DMS153 (cell line): ENCODE data around the gene DLST.

Experiments used
- DNase-seq: peaks from one replicate; lab custom pipeline; 2025; lab: John Stamatoyannopoulos, UW

Gene DLST

GRCh38 chr14:74940956-74941565 lies 59.3 kb downstream of the DLST start:
- no peak for DNase-seq

GRCh38 chr14:74941676-74942097 lies 60.0 kb downstream of the DLST start:
- no peak for DNase-seq

GRCh38 chr14:74942181-74942580 lies 60.5 kb downstream of the DLST start:
- DNase-seq = no peak

- DNase-seq = no peak
Measured at GRCh38 chr14:74942608-74943007, 60.9 kb downstream of the DLST start.

GRCh38 chr14:74945261-74945851 lies 63.6 kb downstream of the DLST start:
- no peak for DNase-seq

GRCh38 chr14:74945852-74946658 lies 64.3 kb downstream of the DLST start:
- peak; percentile 43 for DNase-seq

- no peak for DNase-seq
Measured at GRCh38 chr14:74946659-74947281, 65.1 kb downstream of the DLST start.

- DNase-seq = no peak
Measured at GRCh38 chr14:74947353-74948227, 65.9 kb downstream of the DLST start.

GRCh38 chr14:74948228-74949175 lies 66.8 kb downstream of the DLST start:
- no peak for DNase-seq

- no peak for DNase-seq
Measured at GRCh38 chr14:74949191-74949601, 67.5 kb downstream of the DLST start.

- no peak for DNase-seq
Measured at GRCh38 chr14:74949859-74950573, 68.3 kb downstream of the DLST start.

GRCh38 chr14:74950795-74951442 lies 69.2 kb downstream of the DLST start:
- DNase-seq = no peak

- DNase-seq = no peak
Measured at GRCh38 chr14:74951443-74952179, 69.9 kb downstream of the DLST start.

GRCh38 chr14:74952180-74952665 lies 70.5 kb downstream of the DLST start:
- DNase-seq = no peak

GRCh38 chr14:74952697-74953484 lies 71.2 kb downstream of the DLST start:
- no peak for DNase-seq
